Mononuclear cell (primary cell): ENCODE results near the gene BCL11B. TPM values are rescaled to one million over a fixed set of nuclear protein-coding genes. Genes with fewer than 3 reads are reported as not detected.

Experiments
- total RNA-seq: library from RNA; depleted of rRNA; stranded (reverse); fragments of >200 nt; gene quantifications from one replicate; pipeline ENCODE4 v1.2.3, GENCODE V29; 2012

BCL11B gene
- total RNA-seq, 1 donor = 101 TPM

Other genes with a start within 250 kb of the BCL11B start
- 152 TPM for gene SETD3, start 208.7 kb upstream of the BCL11B start, total RNA-seq
- gene CCNK, start 209.2 kb upstream of the BCL11B start, total RNA-seq = 131 TPM